ENCODE results near the gene PXN.
A peak's percentile ranks its signal among the peaks of the same experiment; 100 is the strongest.
"Not testable (repeated sequence)": the region's sequence is repeated elsewhere in the genome, so short reads cannot be mapped to it uniquely, and the experiment has no call there.

PXN gene

DNA sequence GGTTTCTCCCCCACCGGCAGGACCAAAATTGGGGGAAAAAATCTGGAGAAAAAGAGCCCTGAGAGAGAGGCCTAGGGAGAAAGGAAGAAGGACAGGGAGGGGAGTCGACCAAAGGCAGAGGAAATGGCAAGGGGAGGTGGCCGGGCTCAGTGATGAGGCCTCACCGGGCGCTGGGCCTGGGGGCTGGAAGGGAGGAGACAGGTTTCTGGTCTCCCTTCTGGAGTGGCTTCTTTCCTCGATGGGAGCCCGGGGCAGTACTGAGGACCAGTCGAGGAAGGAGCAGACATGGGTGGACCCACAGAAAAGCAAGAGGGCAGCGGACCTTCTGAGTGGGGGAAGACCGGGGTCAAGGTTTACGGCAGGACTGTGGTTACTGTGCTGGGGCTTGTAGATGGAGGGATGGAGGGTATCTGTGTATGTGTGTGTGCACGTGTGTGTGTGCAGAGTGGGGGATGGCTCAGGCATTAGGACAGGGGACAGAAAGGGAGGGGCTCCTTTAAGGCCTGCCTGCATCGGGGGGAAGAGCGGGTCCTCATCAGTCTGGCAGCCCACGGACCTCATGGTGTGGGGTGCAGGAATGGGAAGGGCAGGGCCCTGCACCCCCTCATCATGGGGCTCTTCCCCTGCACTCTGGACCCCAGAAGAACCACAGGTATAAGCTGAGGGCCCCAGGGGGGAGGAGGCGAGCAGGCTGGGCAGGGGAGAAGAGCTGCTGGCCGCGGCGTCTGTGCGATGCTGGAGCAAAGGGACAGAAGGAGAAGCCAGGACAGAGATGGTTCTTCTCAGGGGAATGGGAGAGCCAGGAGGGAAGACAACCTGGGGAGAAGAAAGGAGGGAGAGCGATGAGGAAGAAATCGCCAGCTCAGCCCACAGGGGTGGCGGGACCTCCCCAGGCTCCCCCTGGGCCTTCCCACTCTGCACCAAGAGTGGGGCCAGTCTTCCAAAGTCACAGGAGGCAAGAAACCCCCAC lies 49.5 kb downstream of the PXN start:
- Histone ChIP-seq H3K4me3 (no peak overlapping the region), H3K9me3 (no peaks in the 10 kb centered on the region), H3K4me1 (no peaks in the 10 kb centered on the region), H3K36me3 (peaks cover 66 to 98% (median 96%) of the 10 kb centered on the region in 3 donors), H3K27me3 (no peaks in the 10 kb centered on the region), H3K27ac (no peak overlapping the region)
- intact Hi-C loops (cut with DNase I; ENCODE audit: low total_unique reads) = no loop called here
- DNase-seq = no peak
- TF ChIP-seq, protein P1, sequence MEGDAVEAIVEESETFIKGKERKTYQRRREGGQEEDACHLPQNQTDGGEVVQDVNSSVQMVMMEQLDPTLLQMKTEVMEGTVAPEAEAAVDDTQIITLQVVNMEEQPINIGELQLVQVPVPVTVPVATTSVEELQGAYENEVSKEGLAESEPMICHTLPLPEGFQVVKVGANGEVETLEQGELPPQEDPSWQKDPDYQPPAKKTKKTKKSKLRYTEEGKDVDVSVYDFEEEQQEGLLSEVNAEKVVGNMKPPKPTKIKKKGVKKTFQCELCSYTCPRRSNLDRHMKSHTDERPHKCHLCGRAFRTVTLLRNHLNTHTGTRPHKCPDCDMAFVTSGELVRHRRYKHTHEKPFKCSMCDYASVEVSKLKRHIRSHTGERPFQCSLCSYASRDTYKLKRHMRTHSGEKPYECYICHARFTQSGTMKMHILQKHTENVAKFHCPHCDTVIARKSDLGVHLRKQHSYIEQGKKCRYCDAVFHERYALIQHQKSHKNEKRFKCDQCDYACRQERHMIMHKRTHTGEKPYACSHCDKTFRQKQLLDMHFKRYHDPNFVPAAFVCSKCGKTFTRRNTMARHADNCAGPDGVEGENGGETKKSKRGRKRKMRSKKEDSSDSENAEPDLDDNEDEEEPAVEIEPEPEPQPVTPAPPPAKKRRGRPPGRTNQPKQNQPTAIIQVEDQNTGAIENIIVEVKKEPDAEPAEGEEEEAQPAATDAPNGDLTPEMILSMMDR (IDR thresholded peaks at IDR 0.05) = no peak

DNA sequence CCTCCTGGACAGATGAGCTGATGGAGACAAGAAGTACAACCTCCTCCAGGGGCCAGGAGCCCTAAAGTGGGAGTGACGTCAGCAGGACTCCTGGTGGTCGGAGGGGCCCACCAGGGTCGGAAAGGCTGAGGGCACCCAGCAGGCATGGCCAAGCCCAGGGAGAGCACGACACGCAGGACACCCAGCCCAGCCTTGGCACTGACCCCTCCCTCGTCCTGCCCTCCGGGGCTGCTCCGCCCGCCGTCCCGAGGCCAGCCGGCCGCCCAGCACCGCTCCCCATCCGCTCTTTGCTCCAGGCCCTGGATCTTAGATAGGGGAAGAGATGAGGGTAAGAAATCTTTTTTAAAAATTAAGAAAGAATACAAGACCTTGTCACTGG lies 50.2 kb downstream of the PXN start:
- Histone ChIP-seq H3K4me3 (no peak overlapping the region), H3K27ac (no peak overlapping the region), H3K36me3 (peaks cover 60 to 98% (median 96%) of the 10 kb centered on the region in 3 donors), H3K27me3 (no peaks in the 10 kb centered on the region), H3K4me1 (no peaks in the 10 kb centered on the region), H3K9me3 (no peaks in the 10 kb centered on the region)
- intact Hi-C loops (cut with DNase I; ENCODE audit: low total_unique reads) = no loop called here
- no peak for DNase-seq
- TF ChIP-seq, protein P1 (IDR thresholded peaks at IDR 0.05) = no peak

DNA sequence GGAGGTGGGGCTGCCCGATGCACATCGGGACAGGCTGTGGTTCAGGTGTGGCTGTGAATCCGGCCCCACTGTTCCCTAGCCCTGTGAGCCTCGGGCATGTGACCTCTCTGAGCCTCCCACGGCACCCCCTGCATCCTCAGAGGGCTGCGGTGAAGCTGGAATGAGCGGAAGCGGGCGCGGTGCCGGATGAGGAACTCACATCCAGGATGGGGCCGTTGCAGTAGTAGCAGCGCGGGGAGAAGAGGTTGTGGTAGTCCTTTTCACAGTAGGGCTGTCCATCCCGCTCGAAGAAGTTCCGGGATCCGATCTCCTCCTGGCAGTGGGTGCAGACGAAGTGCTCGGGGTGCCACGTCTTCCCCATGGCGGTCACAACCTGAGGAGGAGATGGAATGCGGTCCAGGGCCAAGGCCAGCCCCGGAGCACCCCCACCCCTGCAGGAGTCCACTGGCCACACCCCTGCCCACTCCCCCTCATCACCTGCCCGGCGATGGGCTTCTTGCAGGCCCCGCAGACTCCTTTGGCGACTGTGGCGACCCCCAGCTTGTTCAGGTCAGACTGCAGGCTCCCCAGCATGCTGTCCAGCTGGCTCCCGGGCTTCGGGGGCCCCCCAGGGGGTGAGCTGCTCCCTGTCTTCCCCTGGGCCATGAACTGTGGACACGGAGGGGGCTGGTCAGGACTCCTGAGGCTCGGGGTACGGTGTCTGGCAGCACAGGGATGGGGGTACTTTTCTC lies 50.7 kb downstream of the PXN start:
- DNase-seq = no peak
- H3K9me3 ChIP-seq = no peaks in the 10 kb centered on the region
- no peaks in the 10 kb centered on the region for H3K4me1 ChIP-seq
- H3K4me3 ChIP-seq = no peak overlapping the region
- intact Hi-C loops (cut with DNase I; ENCODE audit: low total_unique reads) = no loop called here
- H3K36me3 ChIP-seq = peaks cover 54 to 98% (median 96%) of the 10 kb centered on the region in 3 donors
- no peaks in the 10 kb centered on the region for H3K27me3 ChIP-seq
- TF ChIP-seq, protein P1 (IDR thresholded peaks at IDR 0.05) = no peak
- H3K27ac ChIP-seq = no peak overlapping the region

DNA sequence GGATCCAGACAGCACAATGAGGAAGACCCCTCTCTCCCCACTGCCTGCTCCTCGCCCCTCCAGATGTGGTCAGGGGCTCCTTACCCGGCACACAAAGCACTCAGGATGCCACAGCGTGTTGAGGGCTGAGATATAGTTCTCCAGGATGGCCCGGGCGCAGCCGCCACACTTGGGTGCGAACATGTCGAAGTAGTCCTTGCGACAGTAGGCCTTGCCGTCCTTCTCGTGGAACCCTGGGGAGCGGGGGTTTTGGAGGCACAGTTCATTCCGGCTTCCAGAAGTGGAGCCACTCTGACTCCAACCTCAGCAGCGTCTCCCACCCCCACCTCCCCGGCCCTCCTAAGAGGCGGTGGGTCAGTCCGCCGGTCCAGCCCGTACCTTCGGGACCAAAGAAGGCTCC lies 51.8 kb downstream of the PXN start:
- H3K4me3 ChIP-seq = no peak overlapping the region
- peaks cover 44 to 95% (median 86%) of the 10 kb centered on the region in 3 donors for H3K36me3 ChIP-seq

DNA sequence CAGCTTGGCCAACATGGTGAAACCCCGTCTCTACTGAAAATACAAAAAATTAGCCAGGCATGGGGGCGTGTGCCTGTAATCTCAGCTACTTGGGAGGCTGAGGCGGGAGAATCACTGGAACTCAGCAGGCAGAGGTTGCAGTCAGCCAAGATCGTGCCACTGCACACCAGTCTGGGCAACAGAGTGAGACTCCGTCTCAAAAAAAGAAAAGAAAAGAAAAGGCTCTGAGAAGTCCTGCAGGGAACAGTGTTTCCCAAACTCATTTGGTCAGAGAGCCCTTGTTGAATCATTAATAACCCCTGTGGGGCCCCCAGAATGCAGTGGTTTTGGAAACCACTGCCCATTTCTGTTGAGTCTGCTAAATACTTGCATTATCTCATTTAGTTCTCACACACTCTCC lies 52.3 kb downstream of the PXN start:
- intact Hi-C loops (cut with DNase I; ENCODE audit: low total_unique reads) = not testable (repeated sequence)

More for the DNA sequence above, 51.8 kb downstream of the PXN start:
- DNase-seq = no peak
- TF ChIP-seq, protein P1 (IDR thresholded peaks at IDR 0.05) = no peak
- no peaks in the 10 kb centered on the region for H3K9me3 ChIP-seq
- H3K27ac ChIP-seq = no peak overlapping the region
- H3K27me3 ChIP-seq = no peaks in the 10 kb centered on the region
- H3K4me1 ChIP-seq = no peaks in the 10 kb centered on the region
- intact Hi-C loops (cut with DNase I; ENCODE audit: low total_unique reads) = no loop called here

DNA sequence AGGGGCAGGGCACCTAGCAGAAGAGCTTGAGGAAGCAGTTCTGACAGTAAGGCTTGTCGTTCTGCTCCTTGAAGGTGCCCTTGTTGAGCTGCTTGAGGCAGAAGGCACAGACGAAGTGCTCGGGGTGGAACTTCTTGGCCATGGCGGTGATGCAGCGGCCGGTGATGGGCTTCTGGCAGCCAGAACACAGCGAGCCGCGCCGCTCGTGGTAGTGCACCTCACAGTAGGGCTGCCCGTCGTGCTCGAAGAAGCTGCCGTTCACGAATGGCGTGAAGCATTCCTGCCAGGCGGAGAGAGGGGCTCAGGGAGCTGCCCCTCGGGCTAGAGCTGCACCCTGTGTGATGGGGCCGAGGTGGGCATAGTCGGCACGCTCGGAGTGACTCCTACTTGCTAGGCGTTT lies 53.2 kb downstream of the PXN start:
- peak in 1 of 2 donors; percentile 65 for DNase-seq
- Histone ChIP-seq H3K9me3 (no peaks in the 10 kb centered on the region), H3K4me3 (no peak overlapping the region), H3K27ac (no peak overlapping the region), H3K4me1 (no peaks in the 10 kb centered on the region), H3K27me3 (no peaks in the 10 kb centered on the region), H3K36me3 (peaks cover 44 to 83% (median 75%) of the 10 kb centered on the region in 3 donors)
- intact Hi-C loops (cut with DNase I; ENCODE audit: low total_unique reads) = no loop called here
- TF ChIP-seq, protein P1 (IDR thresholded peaks at IDR 0.05) = no peak

More for the DNA sequence above, 52.3 kb downstream of the PXN start:
- H3K4me3 ChIP-seq, H3K27me3 ChIP-seq, H3K27ac ChIP-seq, H3K9me3 ChIP-seq, DNase-seq, H3K4me1 ChIP-seq: not testable (repeated sequence)
- peaks cover 44 to 89% (median 81%) of the 10 kb centered on the region in 3 donors for H3K36me3 ChIP-seq

All from tibial artery (tissue), 4 donors.